Trophoblast cell (in vitro differentiated cells and primary cell): Measurements from ENCODE around the gene SOX6.

Source experiments
- DNase-seq, 2 donors: peaks; one replicate each; pipeline ENCODE4 v3.0.0-alpha.2; 2016
- H2AFZ ChIP-seq: 2 replicates; pipeline ENCODE4 v1.6.1; 2013; ENCODE audit warnings: low read length, moderate library complexity, mild to moderate bottlenecking; ENCODE audit not compliant: insufficient read depth, poor library complexity
- H2AK5ac ChIP-seq: 2 replicates; pipeline ENCODE4 v1.6.1; 2013; ENCODE audit warnings: mild to moderate bottlenecking, low read length
- H2BK120ac ChIP-seq: 2 replicates; pipeline ENCODE4 v1.6.1; 2013; ENCODE audit warnings: low read length, mild to moderate bottlenecking, moderate library complexity; ENCODE audit not compliant: insufficient read depth, poor library complexity
- H2BK12ac ChIP-seq: 2 replicates; pipeline ENCODE4 v1.6.1; 2013; ENCODE audit warnings: mild to moderate bottlenecking, low read length, moderate library complexity
- H2BK5ac ChIP-seq: 2 replicates; pipeline ENCODE4 v1.6.1; 2013; ENCODE audit warnings: low read length, low read depth, moderate library complexity, mild to moderate bottlenecking; ENCODE audit not compliant: poor library complexity
- H3K14ac ChIP-seq: 2 replicates; pipeline ENCODE4 v1.6.1; 2013; ENCODE audit warnings: mild to moderate bottlenecking, low read length
- H3K18ac ChIP-seq: 2 replicates; pipeline ENCODE4 v1.6.1; 2013; ENCODE audit warnings: mild to moderate bottlenecking, low read length
- H3K23ac ChIP-seq: 2 replicates; pipeline ENCODE4 v1.6.1; 2013; ENCODE audit warnings: low read length
- H3K27ac ChIP-seq: 2 replicates; pipeline ENCODE4 v1.5.1; 2013; ENCODE audit warnings: low read depth, mild to moderate bottlenecking, inconsistent platforms, low read length, moderate library complexity
- H3K27me3 ChIP-seq: 2 replicates; pipeline ENCODE4 v1.6.1; 2013; ENCODE audit warnings: inconsistent platforms, mild to moderate bottlenecking, low read length, moderate library complexity; ENCODE audit not compliant: insufficient read depth
- H3K36me3 ChIP-seq, 2 experiments: 1 replicate in 1 of 2; 2 replicates in 1 of 2; pipeline ENCODE4 v1.6.1; 2013; ENCODE audit warnings: low read length in 2 of 2, mild to moderate bottlenecking in 2 of 2, moderate library complexity in 1 of 2; ENCODE audit not compliant: insufficient read depth in 2 of 2, control insufficient read depth in 1 of 2
- H3K4ac ChIP-seq: 2 replicates; pipeline ENCODE4 v1.6.1; 2013; ENCODE audit warnings: low read depth, mild to moderate bottlenecking, low read length, moderate library complexity
- H3K4me1 ChIP-seq, 2 experiments: 1 replicate in 1 of 2; 2 replicates in 1 of 2; pipeline ENCODE4 v1.6.1; 2013; ENCODE audit warnings: low read length in 2 of 2, mild to moderate bottlenecking in 2 of 2, moderate library complexity in 1 of 2; ENCODE audit not compliant: insufficient read depth in 2 of 2, control insufficient read depth in 1 of 2
- H3K4me2 ChIP-seq: 2 replicates; pipeline ENCODE4 v1.6.1; 2013; ENCODE audit warnings: inconsistent platforms, mild to moderate bottlenecking, low read length, moderate library complexity
- H3K4me3 ChIP-seq: 2 replicates; pipeline ENCODE4 v1.5.1; 2013; ENCODE audit warnings: mild to moderate bottlenecking, low read depth, low read length, inconsistent platforms
- H3K79me1 ChIP-seq: one replicate; pipeline ENCODE4 v1.6.1; 2013; ENCODE audit warnings: low read length
- H3K79me2 ChIP-seq: 2 replicates; pipeline ENCODE4 v1.6.1; 2013; ENCODE audit warnings: low read length, mild to moderate bottlenecking; ENCODE audit not compliant: control insufficient read depth, insufficient read depth, poor library complexity
- H3K9ac ChIP-seq: 2 replicates; pipeline ENCODE4 v1.6.1; 2013; ENCODE audit warnings: mild to moderate bottlenecking, low read length
- H3K9me3 ChIP-seq: 2 replicates; pipeline ENCODE4 v1.6.1; 2013; ENCODE audit warnings: low read depth, mild to moderate bottlenecking, control low read depth, inconsistent platforms, low read length; ENCODE audit not compliant: insufficient read depth
- H4K12ac ChIP-seq: 2 replicates; pipeline ENCODE4 v1.6.1; 2013; ENCODE audit warnings: low read depth, mild to moderate bottlenecking, low read length, moderate library complexity
- H4K8ac ChIP-seq: 2 replicates; pipeline ENCODE4 v1.6.1; 2013; ENCODE audit warnings: low read depth, mild to moderate bottlenecking, low read length, moderate library complexity
- H4K91ac ChIP-seq: one replicate; pipeline ENCODE4 v1.6.1; 2013; ENCODE audit warnings: low read depth, mild to moderate bottlenecking, low read length, moderate library complexity
- WGBS: extraction: QIAGEN DNeasy Blood & Tissue Kit; methylation state at CpG from one replicate; pipeline ENCODE4 v1.1.7; 2013; ENCODE audit warnings: missing lambda C conversion rate; ENCODE audit not compliant: insufficient read length, insufficient coverage; ENCODE audit errors: extremely low coverage; 5-methylcytosine and 5-hydroxymethylcytosine counted together

SOX6 gene

DNA sequence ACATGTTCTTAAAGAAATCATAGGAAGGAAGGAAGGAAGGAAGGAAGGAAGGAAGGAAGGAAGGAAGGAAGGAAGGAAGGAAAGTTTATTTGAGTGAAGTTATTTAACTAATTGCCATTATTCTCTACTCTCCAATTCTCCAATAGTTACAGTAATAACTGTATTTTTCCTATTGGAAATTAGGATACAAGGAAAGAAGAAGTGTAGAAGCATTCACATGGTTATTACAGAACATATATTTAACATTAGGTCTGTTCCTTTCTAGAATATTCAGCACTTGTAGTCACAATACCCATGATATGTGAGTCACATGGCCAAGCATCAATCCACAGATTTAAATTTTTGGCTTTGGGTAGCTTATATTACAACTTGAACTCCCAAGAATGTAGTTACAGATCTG is 230.6 kb downstream of the SOX6 start:
- H3K79me1 ChIP-seq: no peaks in the 10 kb centered on the region
- no peak overlapping the region for H2AK5ac ChIP-seq
- no peaks in the 10 kb centered on the region for H3K9me3 ChIP-seq
- H3K27ac ChIP-seq: no peak overlapping the region
- no peaks in the 10 kb centered on the region for H3K4me1 ChIP-seq
- no peak overlapping the region for H2BK120ac ChIP-seq
- no peak overlapping the region for H4K8ac ChIP-seq
- no peak overlapping the region for H3K4me2 ChIP-seq
- no peak overlapping the region for H4K91ac ChIP-seq
- no peak overlapping the region for H3K9ac ChIP-seq
- no peak overlapping the region for H4K12ac ChIP-seq
- no peaks in the 10 kb centered on the region for H3K27me3 ChIP-seq
- DNase-seq: no peak
- H3K18ac ChIP-seq: no peak overlapping the region
- H3K4me3 ChIP-seq: no peak overlapping the region
- no peak overlapping the region for H3K23ac ChIP-seq
- no peaks in the 10 kb centered on the region for H3K79me2 ChIP-seq
- no peak overlapping the region for H2BK12ac ChIP-seq
- H2BK5ac ChIP-seq: no peak overlapping the region
- H3K4ac ChIP-seq: no peak overlapping the region
- H3K36me3 ChIP-seq: no peaks in the 10 kb centered on the region
- no peak overlapping the region for H3K14ac ChIP-seq
- H2AFZ ChIP-seq: no peak overlapping the region

DNA sequence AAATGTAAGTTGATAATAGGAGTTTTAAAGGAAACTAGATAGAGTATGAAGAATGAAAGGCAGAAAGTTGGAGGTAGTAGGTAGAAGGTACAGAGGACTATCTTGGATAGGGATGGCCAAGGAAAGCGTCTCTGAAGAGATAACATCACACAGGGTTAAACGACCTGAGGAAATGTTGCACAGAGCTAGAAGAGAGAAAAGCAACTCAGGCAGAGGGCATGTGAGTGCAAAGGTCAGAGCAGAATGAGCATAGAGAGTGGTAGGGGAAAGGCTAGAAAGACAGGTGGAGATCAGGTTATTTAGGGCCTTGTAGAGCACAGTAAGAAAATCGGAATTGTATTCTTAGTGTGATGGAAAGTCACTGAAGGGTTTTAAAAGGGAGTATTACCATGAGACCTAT is 232.0 kb downstream of the SOX6 start:
- Histone ChIP-seq H3K4me3 (no peak overlapping the region), H2BK12ac (no peak overlapping the region), H3K9me3 (no peaks in the 10 kb centered on the region), H2BK5ac (no peak overlapping the region), H4K12ac (no peak overlapping the region), H3K79me2 (no peaks in the 10 kb centered on the region), H3K79me1 (no peaks in the 10 kb centered on the region), H3K9ac (no peak overlapping the region), H3K4me1 (no peaks in the 10 kb centered on the region), H2AK5ac (no peak overlapping the region), H3K18ac (no peak overlapping the region), H3K14ac (no peak overlapping the region), H3K4me2 (no peak overlapping the region), H3K23ac (no peak overlapping the region), H4K8ac (no peak overlapping the region), H3K27ac (no peak overlapping the region), H3K4ac (no peak overlapping the region), H3K36me3 (no peaks in the 10 kb centered on the region), H3K27me3 (no peaks in the 10 kb centered on the region), H4K91ac (no peak overlapping the region), H2AFZ (no peak overlapping the region), H2BK120ac (no peak overlapping the region)
- WGBS: no CpG with 5 or more reads among the region's 3 CpGs
- DNase-seq: no peak

DNA sequence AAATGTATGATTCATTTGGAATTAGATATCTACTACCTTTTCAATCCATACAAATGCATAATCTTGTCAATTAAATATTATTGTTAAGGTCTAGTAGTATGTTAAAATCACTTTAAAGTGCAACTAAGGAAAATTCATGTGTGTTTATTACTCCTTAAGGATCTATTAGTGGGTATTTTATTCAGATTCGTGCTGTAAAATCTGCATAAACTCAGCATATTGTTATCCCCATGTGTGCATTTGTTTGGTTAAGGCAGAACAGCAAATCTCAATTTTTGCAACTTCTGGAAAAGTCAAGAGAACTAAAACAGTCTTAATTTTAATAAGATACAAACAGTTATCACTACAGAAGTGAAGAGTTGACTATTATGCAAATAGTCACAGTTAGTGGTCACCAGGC is 234.5 kb downstream of the SOX6 start:
- no peak overlapping the region for H3K4me2 ChIP-seq
- H3K36me3 ChIP-seq: no peaks in the 10 kb centered on the region
- no peaks in the 10 kb centered on the region for H3K4me1 ChIP-seq
- H2BK12ac ChIP-seq: no peak overlapping the region
- H3K23ac ChIP-seq: no peak overlapping the region
- no peaks in the 10 kb centered on the region for H3K79me1 ChIP-seq
- H3K4me3 ChIP-seq: no peak overlapping the region
- no peak overlapping the region for H4K12ac ChIP-seq
- H4K8ac ChIP-seq: no peak overlapping the region
- H3K9ac ChIP-seq: no peak overlapping the region
- H3K27me3 ChIP-seq: no peaks in the 10 kb centered on the region
- H2BK120ac ChIP-seq: no peak overlapping the region
- H3K4ac ChIP-seq: no peak overlapping the region
- H3K79me2 ChIP-seq: no peaks in the 10 kb centered on the region
- H3K27ac ChIP-seq: no peak overlapping the region
- DNase-seq: no peak
- H2AFZ ChIP-seq: no peak overlapping the region
- H3K14ac ChIP-seq: no peak overlapping the region
- H3K18ac ChIP-seq: no peak overlapping the region
- no CpG with 5 or more reads among the region's 1 CpG for WGBS
- no peak overlapping the region for H2BK5ac ChIP-seq
- no peaks in the 10 kb centered on the region for H3K9me3 ChIP-seq
- no peak overlapping the region for H2AK5ac ChIP-seq
- no peak overlapping the region for H4K91ac ChIP-seq

DNA sequence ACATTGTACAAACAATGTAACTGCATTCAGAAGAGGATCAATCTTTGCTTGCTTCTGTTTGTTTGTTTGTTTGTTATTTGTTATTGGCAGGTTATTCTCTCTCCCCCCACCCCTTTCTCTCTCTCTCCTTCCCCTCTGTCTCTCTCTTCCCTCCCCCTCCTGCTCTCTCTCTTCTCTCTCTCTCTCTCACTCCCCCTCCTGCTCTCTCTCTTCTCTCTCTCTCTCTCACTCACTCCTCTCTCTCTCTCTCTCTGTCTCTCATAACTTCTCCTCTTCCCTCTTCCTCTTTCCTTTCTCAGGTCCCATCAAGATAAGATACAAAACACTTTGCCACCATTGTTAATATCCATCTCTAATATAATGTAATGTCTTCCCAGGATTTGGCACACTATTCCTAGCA is 236.3 kb downstream of the SOX6 start:
- H3K27me3 ChIP-seq: no peaks in the 10 kb centered on the region

More for the DNA sequence above, 236.3 kb downstream of the SOX6 start:
- Histone ChIP-seq H3K9me3 (no peaks in the 10 kb centered on the region), H2AFZ (no peak overlapping the region), H4K8ac (no peak overlapping the region), H3K4me2 (no peak overlapping the region), H4K91ac (no peak overlapping the region), H3K4ac (no peak overlapping the region), H3K27ac (no peak overlapping the region), H3K18ac (no peak overlapping the region), H2AK5ac (no peak overlapping the region), H3K36me3 (no peaks in the 10 kb centered on the region), H2BK12ac (no peak overlapping the region), H3K14ac (no peak overlapping the region), H3K4me3 (no peak overlapping the region), H4K12ac (no peak overlapping the region), H3K79me1 (no peaks in the 10 kb centered on the region), H2BK5ac (no peak overlapping the region), H2BK120ac (no peak overlapping the region), H3K23ac (no peak overlapping the region), H3K79me2 (no peaks in the 10 kb centered on the region), H3K9ac (no peak overlapping the region), H3K4me1 (no peaks in the 10 kb centered on the region)
- DNase-seq: no peak
